Upper lobe of left lung (tissue), 6 donors: ENCODE results near the gene TNS1. TPM values are rescaled to one million over a fixed set of nuclear protein-coding genes. Genes with fewer than 3 reads are reported as not detected.

Experiments used
- ATAC-seq, 2 donors: fragments of 200-7000 bp; cut with Tn5 transposase; one replicate each; pipeline ENCODE4 v1.9.1; 2022; ENCODE audit warnings: mild to moderate bottlenecking in 2 of 2, moderate library complexity in 2 of 2; ENCODE audit not compliant: low FRiP score in 2 of 2
- DNase-seq, 2 donors: peaks; one replicate each; pipeline ENCODE4 v3.0.0-alpha.2; 2019 to 2020
- H3K27ac ChIP-seq, 4 donors: fragments of 200-600 bp; sonication (generic); one replicate each; pipeline ENCODE4 v1.5.1; 2016 to 2019
- H3K27me3 ChIP-seq, 4 donors: fragments of 200-600 bp; sonication (generic); one replicate each; pipeline ENCODE4 v1.5.1; 2017 to 2019
- H3K36me3 ChIP-seq, 4 donors: fragments of 200-600 bp; sonication (generic); one replicate each; pipeline ENCODE4 v1.5.1; 2016 to 2019
- H3K4me1 ChIP-seq, 4 donors: fragments of 200-600 bp; sonication (generic); one replicate each; pipeline ENCODE4 v1.5.1; 2018 to 2019
- H3K4me3 ChIP-seq, 4 donors: fragments of 200-600 bp; sonication (generic); one replicate each; pipeline ENCODE4 v1.5.1; 2017 to 2019; ENCODE audit warnings: mild to moderate bottlenecking in 2 of 4, moderate library complexity in 1 of 4
- H3K9me3 ChIP-seq, 4 donors: fragments of 200-600 bp; sonication (generic); one replicate each; pipeline ENCODE4 v1.5.1; 2018 to 2019
- EP300 ChIP-seq, 4 donors: sonication (generic); formaldehyde crosslinking; IDR thresholded peaks; one replicate each; pipeline ENCODE4 v1.5.1; 2017; ENCODE audit warnings: antibody characterized with exemption in 4 of 4, control low read depth in 2 of 4
- POLR2A ChIP-seq, 4 donors: fragments of 450-650 bp; IDR thresholded peaks; one replicate each; pipeline ENCODE4 v1.5.1; 2016 to 2017; ENCODE audit warnings: antibody characterized with exemption in 4 of 4, mild to moderate bottlenecking in 2 of 4
- POLR2AphosphoS5 ChIP-seq, 2 donors: sonication (generic); formaldehyde crosslinking; IDR thresholded peaks; one replicate each; pipeline ENCODE4 v1.5.1; 2017; ENCODE audit warnings: antibody characterized with exemption in 2 of 2
- WGBS, 2 donors: methylation state at CpG; one replicate each; pipeline ENCODE4 v1.1.5; 2017 to 2018; 5-methylcytosine and 5-hydroxymethylcytosine counted together
- total RNA-seq, 6 donors: library from RNA; depleted of rRNA in 4 of 6; stranded (reverse); fragments of >200 nt in 4 of 6; gene quantifications; one replicate each; pipeline versions ENCODE4 v1.1.0 to v1.2.1, GENCODE V29; 2016 to 2021
- TF ChIP-seq, protein P1 (sequence below), 6 experiments: fragments of 450-650 bp in 4 of 6; fragments of 200-600 bp in 2 of 6; sonication (generic) in 2 of 6; IDR thresholded peaks; one replicate each; pipeline ENCODE4 v1.5.1; 2016 to 2019; ENCODE audit warnings: antibody characterized with exemption in 6 of 6
- donor health status: DM: no; HTN: no; CAD: no; lungs with moderate emphysema.
- donor health status: DM: no; HTN: yes; CAD: no; lungs with severe emphysema.

TNS1 gene
- total RNA-seq, 6 donors from 2014 or later, result 325 to 1,095 (median 550) TPM

DNA sequence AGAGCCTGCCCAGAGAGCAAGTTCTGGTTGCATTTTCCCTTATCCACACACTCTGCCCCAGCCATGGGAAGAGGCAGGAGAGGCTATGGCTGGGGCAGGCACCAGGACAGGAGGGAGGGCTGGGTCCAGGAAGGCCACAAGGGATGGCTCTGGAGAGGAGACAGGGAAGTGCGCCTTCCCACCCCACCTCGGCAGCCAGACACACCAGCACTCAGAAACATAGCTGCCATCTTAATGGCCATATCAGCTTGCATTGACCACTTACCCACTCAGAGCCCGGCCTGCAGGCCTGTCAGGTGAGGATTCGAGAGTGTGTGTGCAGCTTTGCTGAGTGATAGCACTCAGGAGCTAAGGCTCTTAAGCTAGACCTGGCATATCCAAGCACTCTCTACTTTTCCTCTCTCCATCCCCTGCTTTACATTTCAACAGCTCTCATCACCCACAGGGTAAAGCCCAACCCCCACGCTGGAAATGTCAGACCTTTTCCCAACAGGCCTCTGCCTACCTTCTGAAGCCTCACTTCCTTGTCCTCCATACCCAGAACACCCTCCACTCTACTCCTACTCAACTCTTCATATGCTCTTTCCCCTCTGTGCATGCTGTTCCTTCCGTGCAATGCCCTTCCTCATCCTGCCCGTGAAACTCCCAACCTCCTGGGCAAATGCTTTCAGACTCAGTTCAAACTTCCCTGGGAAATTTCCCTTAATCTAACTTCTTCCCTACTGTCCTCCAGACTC is 147.9 kb downstream of the TNS1 start:
- Histone ChIP-seq H3K27me3 (no peaks in the 10 kb centered on the region), H3K9me3 (no peaks in the 10 kb centered on the region), H3K4me3 (no peak overlapping the region), H3K4me1 (peaks cover 64 to 74% (median 66%) of the 10 kb centered on the region in 4 donors), H3K36me3 (peaks cover 3 to 67% (median 38%) of the 10 kb centered on the region in 4 donors), H3K27ac (peak overlapping the region in 3 of 4 donors; percentile 30 to 71 (median 38))
- DNase-seq (no peak), ATAC-seq (no peak)
- TF ChIP-seq POLR2A (IDR thresholded peaks at IDR 0.05) (no peak), POLR2AphosphoS5 (IDR thresholded peaks at IDR 0.05) (no peak), EP300 (IDR thresholded peaks at IDR 0.05) (no peak)
- TF ChIP-seq, protein P1, sequence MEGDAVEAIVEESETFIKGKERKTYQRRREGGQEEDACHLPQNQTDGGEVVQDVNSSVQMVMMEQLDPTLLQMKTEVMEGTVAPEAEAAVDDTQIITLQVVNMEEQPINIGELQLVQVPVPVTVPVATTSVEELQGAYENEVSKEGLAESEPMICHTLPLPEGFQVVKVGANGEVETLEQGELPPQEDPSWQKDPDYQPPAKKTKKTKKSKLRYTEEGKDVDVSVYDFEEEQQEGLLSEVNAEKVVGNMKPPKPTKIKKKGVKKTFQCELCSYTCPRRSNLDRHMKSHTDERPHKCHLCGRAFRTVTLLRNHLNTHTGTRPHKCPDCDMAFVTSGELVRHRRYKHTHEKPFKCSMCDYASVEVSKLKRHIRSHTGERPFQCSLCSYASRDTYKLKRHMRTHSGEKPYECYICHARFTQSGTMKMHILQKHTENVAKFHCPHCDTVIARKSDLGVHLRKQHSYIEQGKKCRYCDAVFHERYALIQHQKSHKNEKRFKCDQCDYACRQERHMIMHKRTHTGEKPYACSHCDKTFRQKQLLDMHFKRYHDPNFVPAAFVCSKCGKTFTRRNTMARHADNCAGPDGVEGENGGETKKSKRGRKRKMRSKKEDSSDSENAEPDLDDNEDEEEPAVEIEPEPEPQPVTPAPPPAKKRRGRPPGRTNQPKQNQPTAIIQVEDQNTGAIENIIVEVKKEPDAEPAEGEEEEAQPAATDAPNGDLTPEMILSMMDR (IDR thresholded peaks at IDR 0.05), result no peak
- 60 to 69% methylated on average over 5 to 7 of the region's 7 CpGs for WGBS, 2 donors

DNA sequence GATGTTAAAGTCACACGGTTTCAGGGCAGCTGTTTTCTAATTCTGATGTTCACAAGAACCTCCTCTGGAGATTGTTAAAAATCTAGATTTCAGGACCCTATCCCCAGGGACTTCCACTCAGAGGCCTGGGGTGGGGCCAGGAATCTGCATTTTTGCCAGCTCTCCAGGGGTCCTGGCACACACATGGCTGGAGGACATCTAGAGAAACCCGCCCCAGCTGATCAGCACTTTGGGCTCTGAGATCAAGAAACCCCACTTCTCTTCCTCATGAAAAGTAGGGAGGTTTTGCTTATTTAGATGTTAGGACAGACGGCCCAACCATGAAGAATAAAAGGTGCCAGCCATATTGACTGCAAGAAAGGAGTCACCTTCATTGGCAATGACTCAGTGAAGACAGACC is 148.8 kb downstream of the TNS1 start:
- H3K27ac ChIP-seq, result peak overlapping the region in 2 of 4 donors; percentile 30 to 71
- no peak for DNase-seq

DNA sequence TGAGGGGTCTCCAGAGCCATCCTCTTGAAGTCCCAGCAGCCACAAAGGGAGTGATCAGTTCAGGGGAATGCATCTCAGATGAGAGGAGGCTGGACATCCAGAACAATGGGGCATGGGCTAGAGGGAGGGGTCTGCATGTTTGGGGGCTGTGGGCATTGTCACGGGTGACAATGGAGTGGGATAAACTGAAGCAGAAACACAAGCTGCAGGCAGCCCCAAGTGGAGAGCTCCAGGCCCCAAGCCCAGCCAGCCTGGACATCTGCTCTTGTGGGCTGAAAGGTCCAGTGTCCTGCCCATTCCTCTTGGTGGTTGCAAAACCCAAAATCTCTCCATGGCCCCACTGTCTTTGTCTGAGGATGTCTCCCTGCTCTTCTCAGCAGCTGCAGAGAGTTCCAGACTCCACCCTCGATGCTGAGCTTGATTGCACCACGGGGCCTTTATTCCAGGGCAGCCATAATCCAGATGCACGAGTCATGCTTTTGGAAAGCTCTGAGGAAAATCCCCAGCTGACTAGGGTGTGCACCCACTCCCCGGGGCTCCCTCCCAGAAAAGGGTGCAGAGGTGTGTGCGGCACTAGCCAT is 149.4 kb downstream of the TNS1 start:
- H3K9me3 ChIP-seq, result no peaks in the 10 kb centered on the region
- peaks cover 63 to 82% (median 70%) of the 10 kb centered on the region in 4 donors for H3K4me1 ChIP-seq
- DNase-seq (no peak), ATAC-seq (peak in 1 of 2 donors; percentile 57)
- no peaks in the 10 kb centered on the region for H3K27me3 ChIP-seq
- TF ChIP-seq, protein P1 (IDR thresholded peaks at IDR 0.05), result no peak
- peak in 1 of 2 donors; percentile 34 for TF ChIP-seq POLR2AphosphoS5 (IDR thresholded peaks at IDR 0.05)
- no peak for TF ChIP-seq POLR2A (IDR thresholded peaks at IDR 0.05)
- TF ChIP-seq EP300 (IDR thresholded peaks at IDR 0.05), result no peak
- H3K36me3 ChIP-seq, result peaks cover 6 to 72% (median 41%) of the 10 kb centered on the region in 4 donors
- 65 to 67% methylated on average over 6 of the region's 6 CpGs for WGBS, 2 donors
- H3K27ac ChIP-seq, result peak overlapping the region; percentile 30 to 71 (median 37)
- no peak overlapping the region for H3K4me3 ChIP-seq

More for the DNA sequence above, 148.8 kb downstream of the TNS1 start:
- no peaks in the 10 kb centered on the region for H3K27me3 ChIP-seq
- H3K4me1 ChIP-seq, result peaks cover 63 to 76% (median 71%) of the 10 kb centered on the region in 4 donors
- H3K4me3 ChIP-seq, result no peak overlapping the region
- WGBS, 2 donors, result 67 to 74% methylated on average over 3 of the region's 3 CpGs
- TF ChIP-seq, protein P1 (IDR thresholded peaks at IDR 0.05), result no peak
- TF ChIP-seq EP300 (IDR thresholded peaks at IDR 0.05) (no peak), POLR2AphosphoS5 (IDR thresholded peaks at IDR 0.05) (no peak), POLR2A (IDR thresholded peaks at IDR 0.05) (no peak)
- peaks cover 2 to 67% (median 36%) of the 10 kb centered on the region in 4 donors for H3K36me3 ChIP-seq
- ATAC-seq, result no peak
- H3K9me3 ChIP-seq, result no peaks in the 10 kb centered on the region

DNA sequence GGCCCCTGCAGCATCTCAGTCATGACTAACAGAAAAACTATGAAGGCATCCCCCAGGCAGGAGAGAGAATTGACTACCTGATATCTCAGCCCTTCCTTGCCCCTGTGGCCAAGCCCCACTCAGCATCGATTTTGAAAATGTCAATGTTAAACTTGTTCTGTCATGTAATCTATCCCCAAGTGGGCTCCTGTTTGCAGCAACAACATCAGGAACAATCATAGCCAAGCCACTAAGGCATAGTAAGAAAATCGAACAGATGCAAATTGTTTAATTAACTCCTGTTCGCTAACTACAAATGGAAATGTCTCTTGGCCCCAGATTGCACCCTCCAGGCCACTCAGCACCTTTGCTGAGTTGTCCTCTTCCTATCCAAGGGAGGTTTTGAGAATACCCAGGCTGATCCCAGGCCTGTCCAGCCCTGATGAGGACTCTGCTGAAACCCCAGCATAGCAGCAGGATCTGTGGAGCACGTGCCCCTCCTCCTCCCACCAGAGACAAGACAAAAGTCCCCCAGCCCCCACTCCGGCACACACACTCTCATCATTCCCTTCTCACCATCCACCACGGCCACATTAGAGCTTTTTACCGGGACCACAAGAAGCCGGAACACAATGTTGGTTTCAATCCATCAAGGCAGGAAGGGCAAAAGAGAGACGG is 150.1 kb downstream of the TNS1 start:
- Histone ChIP-seq H3K4me3 (no peak overlapping the region), H3K9me3 (no peaks in the 10 kb centered on the region), H3K27ac (peak overlapping the region; percentile 30 to 59 (median 37)), H3K4me1 (peaks cover 68 to 89% (median 69%) of the 10 kb centered on the region in 4 donors), H3K27me3 (no peaks in the 10 kb centered on the region), H3K36me3 (peaks cover 12 to 80% (median 46%) of the 10 kb centered on the region in 4 donors)
- ATAC-seq, result no peak
- WGBS, 2 donors, result 73 to 79% methylated on average over 9 of the region's 9 CpGs
- TF ChIP-seq, protein P1 (IDR thresholded peaks at IDR 0.05), result no peak
- no peak for DNase-seq
